ENCODE results near the gene PNMA1.

DNA sequence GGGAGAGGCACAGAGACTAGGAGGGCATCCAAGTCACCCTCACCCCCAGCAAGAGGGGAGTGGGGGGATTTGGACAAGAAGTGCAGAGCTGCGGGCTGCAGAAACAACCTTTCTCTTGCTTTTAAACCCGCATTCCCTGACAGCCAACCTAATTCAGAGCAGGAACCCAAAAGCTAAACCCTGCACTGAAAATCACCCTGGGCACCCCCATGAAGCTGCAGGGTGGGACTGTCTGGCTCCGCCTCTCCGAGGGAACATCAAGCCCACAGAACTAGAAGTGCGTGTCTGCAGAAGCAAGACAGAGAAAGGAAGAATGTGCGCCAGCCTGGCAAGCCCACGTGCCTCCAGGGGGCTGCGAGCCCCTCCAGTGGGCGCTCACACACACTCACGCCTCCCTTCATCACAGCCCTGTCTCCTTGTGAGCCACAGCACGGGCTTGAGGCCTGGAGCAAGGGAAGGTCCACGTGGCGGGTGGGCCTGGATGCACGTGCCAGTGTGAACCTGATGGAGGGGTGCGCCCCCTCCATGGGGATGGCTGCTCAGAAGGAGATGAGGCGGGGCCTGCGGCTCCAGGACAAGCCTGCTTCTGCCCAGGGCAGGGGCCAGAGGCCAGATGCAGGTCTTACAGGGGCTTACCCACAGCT lies 27.8 kb upstream of the PNMA1 start:
- TF ChIP-seq TARDBP (IDR thresholded peaks at IDR 0.05): no peak
- no peak for TF ChIP-seq LEF1 (IDR thresholded peaks at IDR 0.05; ENCODE audit: borderline replicate concordance)
- no peak for TF ChIP-seq SP1 (IDR thresholded peaks at IDR 0.05)
- no peak for TF ChIP-seq BHLHE40 (IDR thresholded peaks at IDR 0.05; ENCODE audit: borderline replicate concordance)

Data from HEK293T (cell line).